NCI-H1105 treated with DMSO at 0.1 percent for 48 hours (cell line): Measurements from ENCODE around the gene CACNA1C.
"Not testable (repeated sequence)": the region's sequence is repeated elsewhere in the genome, so short reads cannot be mapped to it uniquely, and the experiment has no call there.

Experiments
- DNase-seq: peaks from one replicate; lab custom pipeline; 2025; lab: John Stamatoyannopoulos, UW

The CACNA1C gene

GRCh38 chr12:2690348-2691005 lies 637.7 kb downstream of the CACNA1C start:
- DNase-seq, result no peak

- peak; percentile 78 for DNase-seq
Observed at GRCh38 chr12:2691006-2691344, 638.2 kb downstream of the CACNA1C start.

GRCh38 chr12:2691345-2692071 lies 638.7 kb downstream of the CACNA1C start:
- peak; percentile 63 for DNase-seq

- DNase-seq, result peak; percentile 36
Observed at GRCh38 chr12:2692080-2692479, 639.3 kb downstream of the CACNA1C start.

- no peak for DNase-seq
Observed at GRCh38 chr12:2693244-2693860, 640.6 kb downstream of the CACNA1C start.

- DNase-seq, result no peak
Observed at GRCh38 chr12:2693980-2694610, 641.3 kb downstream of the CACNA1C start.

- DNase-seq, result no peak
Observed at GRCh38 chr12:2696136-2696535, 643.3 kb downstream of the CACNA1C start.

GRCh38 chr12:2697057-2697800 lies 644.4 kb downstream of the CACNA1C start:
- DNase-seq, result no peak

GRCh38 chr12:2698566-2698965 lies 645.8 kb downstream of the CACNA1C start:
- no peak for DNase-seq

GRCh38 chr12:2710701-2711100 lies 657.9 kb downstream of the CACNA1C start:
- DNase-seq, result no peak

- no peak for DNase-seq
Observed at GRCh38 chr12:2719392-2719791, 666.6 kb downstream of the CACNA1C start.

- DNase-seq, result peak; percentile 42
Observed at GRCh38 chr12:2722806-2723205, 670.0 kb downstream of the CACNA1C start.

- DNase-seq, result no peak
Observed at GRCh38 chr12:2732290-2732689, 679.5 kb downstream of the CACNA1C start.

GRCh38 chr12:2733493-2734355 lies 680.9 kb downstream of the CACNA1C start:
- DNase-seq, result no peak

- DNase-seq, result no peak
Observed at GRCh38 chr12:2735432-2735831, 682.6 kb downstream of the CACNA1C start.

GRCh38 chr12:2737656-2738241 lies 685.0 kb downstream of the CACNA1C start:
- no peak for DNase-seq

GRCh38 chr12:2739069-2739468 lies 686.3 kb downstream of the CACNA1C start:
- no peak for DNase-seq

- peak; percentile 32 for DNase-seq
Observed at GRCh38 chr12:2739832-2740641, 687.2 kb downstream of the CACNA1C start.

GRCh38 chr12:2742037-2742436 lies 689.2 kb downstream of the CACNA1C start:
- not testable (repeated sequence) for DNase-seq

GRCh38 chr12:2743478-2743877 lies 690.7 kb downstream of the CACNA1C start:
- DNase-seq, result no peak
